GM21723 (cell line): ENCODE measurements around the gene PRR23C.
"Not testable (repeated sequence)": the region's sequence is repeated elsewhere in the genome, so short reads cannot be mapped to it uniquely, and the experiment has no call there.

ENCODE experiments used
- ATAC-seq: cut with Tn5 transposase; IDR thresholded peaks from one replicate; pipeline ENCODE4 v1.9.1; 2021; ENCODE audit warnings: mild to moderate bottlenecking, moderate library complexity; ENCODE audit not compliant: unreplicated experiment

PRR23C gene

DNA sequence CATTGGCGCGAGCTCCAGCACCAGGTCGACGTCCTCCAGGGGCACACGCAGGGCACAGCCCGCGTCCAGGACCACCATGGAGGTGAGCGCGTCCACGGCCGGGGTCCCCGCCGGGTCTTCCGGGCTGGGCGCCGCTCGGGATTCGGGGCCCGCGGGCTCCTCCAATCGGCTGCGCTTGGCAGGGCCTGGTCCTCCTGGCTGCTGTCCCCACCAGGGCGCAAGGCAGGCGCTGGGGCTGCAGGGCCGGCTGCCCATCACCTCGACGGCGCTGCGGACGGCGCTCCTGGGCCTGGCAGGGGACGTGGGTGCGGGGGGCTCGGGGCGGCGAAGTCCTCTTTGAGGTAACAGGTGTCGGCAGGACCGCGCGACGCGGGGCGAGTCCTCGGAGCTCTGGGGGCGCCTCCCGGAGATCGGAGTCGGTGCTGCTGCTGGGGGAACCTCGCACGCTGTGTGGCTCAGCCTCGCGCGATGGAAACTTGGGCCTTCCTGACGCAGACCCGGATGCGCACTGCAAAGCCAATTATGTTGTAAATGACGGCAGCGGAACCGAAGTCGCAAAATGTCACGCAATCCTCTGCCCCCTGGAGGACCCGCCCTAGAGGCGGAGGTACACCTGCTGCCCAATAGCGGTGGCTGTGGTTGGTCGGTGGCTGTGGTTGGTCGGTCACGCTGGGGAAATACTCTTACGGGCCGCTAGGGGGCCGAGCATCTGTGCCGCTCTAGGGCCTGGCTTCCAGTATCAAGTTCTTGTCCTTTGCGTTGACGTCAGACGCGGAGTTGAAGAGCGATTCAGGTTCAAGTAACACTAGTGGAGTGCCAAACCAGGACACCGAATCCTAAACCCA lies at the start of gene PRR23C:
PRR23C (minus strand) TSS at position 527 of the 845 bp plus-strand sequence; CDS start at position 255, 272 bp downstream.
- no peak for ATAC-seq

DNA sequence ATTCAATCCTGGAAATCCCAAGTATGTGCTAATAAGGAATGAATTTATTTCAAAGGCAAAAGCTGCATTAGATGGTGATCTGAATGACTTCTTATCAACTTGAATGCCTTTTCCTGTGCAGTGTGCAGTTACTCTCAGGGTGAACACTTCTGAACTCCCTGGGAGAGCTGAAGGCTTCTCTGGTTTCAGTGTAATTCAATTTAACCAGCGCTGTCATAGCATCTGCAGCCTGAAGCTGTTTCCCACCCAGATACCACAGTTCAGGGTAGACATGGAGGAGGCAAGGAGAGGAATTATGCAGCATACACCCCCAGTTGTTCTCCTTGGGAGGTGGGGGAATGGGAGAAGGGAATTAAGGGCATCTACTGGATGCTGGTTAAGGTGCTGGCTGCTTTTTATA lies 49.1 kb upstream of the PRR23C start:
- ATAC-seq = no peak

DNA sequence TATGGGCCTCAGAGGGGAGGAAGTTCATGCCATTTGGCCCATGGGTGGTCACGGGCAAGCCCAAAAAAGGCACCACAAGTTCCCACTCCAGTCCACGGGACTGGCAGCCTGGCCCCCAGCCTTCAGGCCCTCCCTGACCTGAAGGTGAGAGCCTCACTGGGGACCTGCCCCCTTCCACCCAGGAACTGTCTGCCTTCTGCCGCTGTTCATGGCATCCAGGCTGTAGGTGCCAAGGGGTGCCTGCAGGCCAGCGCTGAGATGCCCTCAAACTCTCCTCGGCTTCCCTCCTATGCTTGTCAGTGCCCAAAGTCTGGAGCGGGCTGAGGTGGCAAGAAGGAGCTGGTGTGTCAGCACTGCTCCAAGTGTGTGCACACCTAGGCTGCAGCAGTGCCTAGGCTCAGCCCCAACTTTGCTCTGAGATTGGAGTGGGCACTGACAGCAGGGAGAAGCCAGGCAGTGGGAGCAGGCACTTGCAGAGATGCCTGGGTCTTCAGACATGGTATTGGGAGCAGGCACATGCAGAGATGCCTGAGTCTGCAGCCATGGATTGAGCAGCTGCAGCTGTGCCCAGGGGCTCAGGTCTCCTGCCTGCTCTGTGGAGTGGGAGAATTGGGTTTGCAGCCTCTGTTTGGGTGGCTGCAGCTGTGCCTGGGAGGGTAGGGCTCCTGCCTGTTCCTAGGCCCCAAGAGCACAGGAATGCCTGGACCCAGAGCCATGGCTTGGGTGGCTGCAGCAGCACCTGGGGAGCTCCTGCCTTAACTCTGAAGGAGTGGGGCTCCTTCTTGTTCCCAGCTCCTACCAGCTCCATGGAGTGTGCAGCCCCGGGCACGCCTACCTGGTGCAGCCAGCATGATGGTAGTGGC lies 44.0 kb upstream of the PRR23C start:
- no peak for ATAC-seq

DNA sequence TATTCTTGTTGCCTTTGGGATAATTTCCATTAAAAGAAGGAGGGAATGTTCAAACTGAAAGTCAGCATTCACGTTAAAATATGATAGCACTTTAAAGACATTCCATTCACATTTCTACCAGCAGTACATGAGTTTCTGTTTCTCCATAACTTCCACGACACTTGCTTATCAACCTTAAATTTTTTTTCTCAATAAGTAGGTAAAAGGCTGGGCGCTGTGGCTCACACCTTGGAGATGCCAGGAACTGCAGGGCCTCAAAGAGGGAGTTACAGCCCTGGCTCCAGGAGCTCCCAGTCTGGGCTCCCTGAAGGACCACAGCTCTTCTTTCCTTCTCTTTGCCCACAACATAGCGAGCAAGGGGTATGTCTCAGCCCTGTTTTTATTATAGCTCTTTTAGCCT lies 42.9 kb upstream of the PRR23C start:
- no peak for ATAC-seq

DNA sequence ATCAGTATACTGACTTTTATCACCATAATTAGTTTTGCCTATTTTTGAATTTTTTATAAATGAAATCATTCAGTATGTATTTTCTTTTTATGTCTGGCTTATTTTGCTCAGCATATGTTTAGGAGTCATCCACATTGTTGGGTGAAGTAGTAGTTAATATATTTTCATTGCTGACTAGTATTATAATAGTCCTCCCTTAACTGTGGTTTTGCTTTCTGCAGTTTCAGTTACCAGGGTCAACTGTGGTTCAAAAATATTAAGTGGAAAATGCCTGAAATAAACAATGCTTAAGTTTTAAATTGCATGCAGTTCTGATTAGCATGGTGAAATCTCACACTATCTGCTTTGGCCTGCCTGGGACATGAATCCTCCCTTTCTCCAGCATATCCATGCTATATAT lies 39.5 kb upstream of the PRR23C start:
- ATAC-seq = no peak

DNA sequence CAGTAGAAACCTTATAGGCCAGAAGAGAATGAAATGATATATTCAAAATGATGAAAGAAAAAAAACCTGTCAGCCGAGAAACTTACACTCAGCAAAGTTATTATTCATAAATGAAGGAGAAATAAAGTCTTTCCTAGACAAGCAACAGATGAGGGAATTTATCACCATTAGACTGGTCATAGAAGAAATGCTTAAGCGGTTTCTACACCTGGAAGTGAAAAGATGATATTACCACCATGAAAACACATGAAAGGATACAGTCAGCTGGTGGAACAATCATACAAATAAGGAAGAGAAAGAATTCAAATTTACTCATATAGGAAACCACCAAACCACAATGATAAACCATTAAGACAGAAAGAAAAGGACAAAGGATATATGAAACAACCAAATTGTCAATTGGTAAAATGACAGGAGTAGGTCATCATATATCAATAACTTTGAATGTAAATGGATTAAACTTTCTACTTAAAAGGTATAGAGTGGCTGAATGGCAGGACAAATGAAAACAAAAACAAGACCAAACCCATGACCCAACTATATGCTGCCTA lies 29.9 kb upstream of the PRR23C start:
- no peak for ATAC-seq

DNA sequence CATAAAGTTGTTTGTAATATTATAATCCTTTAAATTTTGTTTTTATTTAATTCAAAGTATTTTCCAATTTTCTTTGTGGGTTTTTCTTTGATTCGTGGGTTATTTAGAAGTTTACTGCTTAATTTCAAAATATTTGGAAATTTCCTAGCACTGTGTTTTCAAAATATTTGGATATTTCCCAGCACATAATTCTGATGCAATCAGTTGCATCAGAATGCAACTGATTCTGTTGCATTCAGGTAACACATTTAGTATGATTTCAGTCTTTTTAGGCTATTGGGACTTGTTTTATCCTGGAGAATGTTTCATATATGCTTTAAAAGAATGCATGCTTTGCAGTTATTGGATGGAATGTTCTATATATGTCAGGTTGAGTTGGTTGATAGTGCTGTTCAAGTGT lies 18.2 kb upstream of the PRR23C start:
- no peak for ATAC-seq

DNA sequence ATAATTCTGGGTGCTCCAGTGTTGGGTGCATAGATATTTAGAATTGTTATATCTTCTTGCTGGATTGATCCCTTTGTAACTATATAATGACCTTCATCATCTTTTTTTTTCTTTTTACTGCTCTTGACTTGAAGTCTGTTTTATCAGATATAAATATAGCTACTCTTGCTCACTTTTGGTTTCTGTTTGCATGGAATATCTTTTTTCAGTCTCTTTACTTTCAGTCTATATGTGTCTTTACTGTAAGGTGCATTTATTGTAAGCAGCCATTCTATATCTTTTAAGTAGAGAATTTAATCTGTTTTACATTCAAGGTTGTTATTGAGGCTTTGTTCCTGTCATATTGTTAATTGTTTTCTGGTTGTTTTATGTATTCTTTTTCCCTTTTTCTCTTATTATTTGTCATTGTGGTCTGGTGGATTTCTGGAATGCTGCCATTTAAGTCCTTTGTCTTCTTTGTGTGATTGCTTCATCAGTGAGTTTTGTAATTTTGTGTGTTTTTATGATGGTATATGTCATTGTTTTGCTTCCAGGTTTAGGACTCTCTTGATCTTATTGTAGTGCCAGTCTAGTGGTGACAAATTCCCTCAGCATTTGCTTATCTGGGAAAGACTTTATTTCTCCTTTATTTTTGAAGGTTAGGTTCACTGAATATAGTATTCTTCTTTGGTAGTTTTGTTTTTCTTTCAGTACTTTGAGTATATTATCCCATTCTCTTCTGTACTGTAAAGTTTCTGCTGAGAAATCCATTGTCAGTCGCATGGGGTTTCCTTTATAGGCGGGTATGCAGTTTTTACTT lies 8.3 kb upstream of the PRR23C start:
- ATAC-seq = no peak

DNA sequence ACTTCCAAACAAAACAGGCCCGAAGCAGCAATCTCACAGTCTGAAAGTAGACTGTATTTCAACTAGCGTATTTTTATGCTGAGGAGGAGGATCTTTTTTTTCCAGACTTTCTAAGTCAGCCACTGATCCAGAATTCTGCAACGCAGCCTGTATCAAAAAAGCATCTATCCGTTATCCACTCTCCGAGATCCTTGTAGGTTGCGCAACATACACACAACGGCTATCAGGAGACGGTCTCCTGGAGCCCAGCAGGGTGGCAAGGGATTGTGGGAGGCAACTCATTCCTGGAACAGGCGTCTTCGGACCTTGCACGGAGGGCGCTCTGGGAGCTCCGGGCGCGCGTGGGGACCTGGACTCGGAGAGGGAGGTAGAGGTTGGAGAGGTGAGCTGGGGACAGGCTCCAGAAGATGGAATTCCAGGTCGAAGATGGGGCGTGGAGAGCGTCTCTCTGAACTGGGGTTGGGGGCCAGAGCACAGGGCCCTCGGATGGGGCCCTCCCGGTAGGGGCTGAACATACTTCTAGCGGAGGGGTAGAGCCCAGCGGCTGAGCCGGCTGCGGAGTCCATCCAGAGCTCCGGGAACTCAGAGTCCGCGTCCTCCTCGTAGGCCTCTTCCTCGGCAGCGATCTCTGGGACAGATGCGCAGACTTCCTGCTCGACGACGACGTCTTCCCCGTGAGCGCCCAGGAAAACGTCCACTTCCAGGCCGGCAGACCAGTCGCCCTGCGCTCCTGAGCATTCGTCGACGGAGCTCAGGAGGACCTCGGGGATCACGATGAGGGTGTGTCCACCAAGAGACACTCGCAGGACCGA lies 932 bp downstream of the PRR23C start:
- no peak for ATAC-seq

DNA sequence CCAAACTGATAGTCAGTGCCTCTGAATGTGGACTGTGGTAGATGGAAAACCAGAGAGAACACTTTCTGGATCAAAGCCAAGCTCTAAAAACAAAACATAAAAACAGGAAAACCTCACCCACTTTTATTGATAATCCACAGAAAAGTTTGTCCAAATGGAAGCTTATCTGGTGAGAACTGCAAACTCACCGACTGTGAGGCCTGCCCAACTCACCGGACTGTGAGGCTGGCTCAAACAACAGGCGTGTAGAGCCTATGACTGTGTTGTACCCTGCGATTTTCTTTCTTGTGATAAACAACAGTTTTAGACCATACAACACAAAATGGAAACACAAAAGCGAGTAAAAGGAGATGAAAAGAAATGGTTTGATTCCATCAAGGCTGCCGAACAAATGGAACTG lies 7.2 kb downstream of the PRR23C start:
- no peak for ATAC-seq

DNA sequence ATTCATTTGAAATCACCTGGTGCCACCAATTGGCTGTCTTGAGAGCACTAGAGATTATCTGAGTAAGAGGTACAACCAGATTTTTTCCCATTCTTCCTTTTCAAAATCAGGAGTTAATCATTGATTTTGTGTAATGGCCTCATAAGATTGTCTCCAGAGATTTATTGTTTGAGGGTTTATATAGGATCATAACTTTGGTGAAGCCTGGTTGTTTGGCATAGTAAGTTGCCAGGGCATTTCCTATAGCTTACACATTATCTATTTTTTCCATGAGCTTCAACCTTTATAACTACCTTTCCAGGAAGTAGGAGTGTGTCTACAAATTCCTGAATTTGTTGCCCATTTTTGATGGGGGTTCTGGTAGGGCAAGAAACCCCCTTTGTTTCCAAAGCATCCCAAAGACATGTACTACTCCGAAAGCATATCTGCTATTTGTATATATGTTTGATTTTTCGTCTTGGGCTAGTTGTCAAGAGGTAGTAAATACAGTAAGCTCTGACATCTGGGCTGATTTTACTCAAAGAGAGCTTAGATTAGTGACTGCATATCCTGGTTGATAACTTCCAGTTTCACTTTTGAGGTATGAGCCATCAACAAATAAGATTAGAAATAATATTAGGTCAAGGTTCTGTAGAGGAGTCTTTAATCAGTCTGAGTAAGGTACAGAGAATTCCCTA lies 12.2 kb downstream of the PRR23C start:
- ATAC-seq = no peak

DNA sequence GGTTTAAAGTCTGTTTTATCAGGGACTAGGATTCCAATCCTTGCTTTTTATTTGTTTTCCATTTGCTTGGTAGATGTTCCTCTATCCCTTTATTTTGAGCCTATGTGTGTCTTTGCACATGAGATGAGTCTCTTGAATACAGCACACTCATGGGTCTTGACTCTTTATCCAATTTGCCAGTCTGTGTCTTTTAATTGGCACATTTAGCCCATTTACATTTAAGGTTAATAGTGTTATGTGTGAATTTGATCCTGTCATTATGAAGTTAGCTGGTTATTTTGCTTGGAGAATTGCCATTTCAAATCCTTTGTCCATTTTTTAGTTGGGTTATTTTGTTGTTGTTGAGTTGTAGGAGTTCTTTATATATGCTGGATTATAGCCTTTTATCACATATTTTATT lies 14.1 kb downstream of the PRR23C start:
- ATAC-seq = not testable (repeated sequence)

DNA sequence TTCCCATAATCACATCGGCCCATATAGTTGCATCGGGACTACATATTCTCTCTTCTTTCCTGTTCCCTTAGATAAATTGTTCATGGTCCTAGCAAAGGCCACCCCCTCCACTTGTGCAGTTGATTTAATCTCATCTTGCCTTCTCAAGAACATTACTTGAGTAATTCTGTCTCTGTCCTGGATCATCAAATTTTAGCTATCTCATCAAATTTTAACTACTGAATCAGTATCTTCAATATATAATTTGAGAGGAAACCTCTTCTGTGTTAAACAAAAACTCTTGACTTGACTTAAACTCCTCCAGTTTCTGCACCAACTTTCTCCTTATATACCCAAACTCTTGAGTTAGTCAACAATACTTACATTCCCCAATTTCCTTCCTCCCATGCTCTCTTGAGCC lies 19.7 kb downstream of the PRR23C start:
- ATAC-seq = no peak

DNA sequence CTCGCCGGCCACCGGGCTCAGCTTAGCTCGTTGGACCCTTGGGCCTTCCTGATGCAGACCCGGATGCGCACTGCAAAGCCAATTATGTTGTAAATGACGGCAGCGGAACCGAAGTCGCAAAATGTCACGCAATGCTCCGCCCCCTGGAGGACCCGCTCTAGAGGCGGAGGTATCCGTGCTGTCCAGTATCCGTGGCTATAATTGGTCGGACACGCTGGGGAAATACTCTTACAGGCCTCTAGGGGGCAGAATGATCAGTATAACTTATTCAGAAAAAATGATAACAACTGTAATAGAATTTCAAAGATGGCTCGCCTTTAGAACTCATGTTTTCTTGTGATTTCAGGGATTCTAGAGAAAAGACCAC lies 23.8 kb downstream of the PRR23C start, which contains the start of gene PRR23B:
PRR23B (minus strand) TSS at position 59 of the 367 bp plus-strand sequence. CDS start 265 bp downstream, outside the sequence.
- ATAC-seq = no peak

DNA sequence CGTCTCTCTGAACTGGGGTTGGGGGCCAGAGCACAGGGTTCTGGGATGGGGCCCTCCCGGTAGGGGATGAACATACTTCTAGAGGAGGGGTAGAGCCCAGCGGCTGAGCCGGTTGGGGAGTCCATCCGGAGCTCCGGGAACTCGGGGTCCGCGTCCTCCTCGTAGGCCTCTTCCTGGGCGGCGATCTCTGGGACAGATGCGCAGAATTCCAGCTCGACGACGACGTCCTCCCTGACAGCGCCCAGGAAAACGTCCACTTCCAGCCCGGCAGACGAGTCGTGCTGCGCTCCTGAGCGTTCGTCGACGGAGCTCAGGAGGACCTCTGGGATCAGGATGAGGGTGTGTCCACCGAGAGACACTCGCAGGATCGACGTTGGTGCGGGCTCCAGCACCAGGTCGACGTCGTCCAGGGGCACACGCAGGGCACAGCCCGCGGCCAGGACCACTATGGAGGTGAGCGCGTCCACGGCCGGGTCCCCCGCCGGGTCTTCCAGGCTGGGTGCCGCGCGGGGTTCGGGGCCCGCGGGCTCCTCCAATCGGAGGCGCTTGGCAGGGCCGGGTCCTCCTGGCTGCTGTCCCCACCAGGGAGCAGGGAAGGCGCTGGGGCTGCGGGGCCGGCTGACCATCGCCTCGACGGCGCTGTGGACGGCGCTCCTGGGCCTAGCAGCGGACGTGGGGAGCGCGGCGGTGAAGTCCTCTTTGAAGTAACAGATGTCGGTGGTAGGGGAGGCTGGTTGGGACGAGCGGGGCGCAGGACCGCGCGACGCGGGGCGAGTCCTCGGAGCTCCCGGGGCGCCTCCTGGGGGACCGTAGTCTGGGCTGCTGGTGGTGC lies 24.4 kb downstream of the PRR23C start:
- ATAC-seq = no peak

DNA sequence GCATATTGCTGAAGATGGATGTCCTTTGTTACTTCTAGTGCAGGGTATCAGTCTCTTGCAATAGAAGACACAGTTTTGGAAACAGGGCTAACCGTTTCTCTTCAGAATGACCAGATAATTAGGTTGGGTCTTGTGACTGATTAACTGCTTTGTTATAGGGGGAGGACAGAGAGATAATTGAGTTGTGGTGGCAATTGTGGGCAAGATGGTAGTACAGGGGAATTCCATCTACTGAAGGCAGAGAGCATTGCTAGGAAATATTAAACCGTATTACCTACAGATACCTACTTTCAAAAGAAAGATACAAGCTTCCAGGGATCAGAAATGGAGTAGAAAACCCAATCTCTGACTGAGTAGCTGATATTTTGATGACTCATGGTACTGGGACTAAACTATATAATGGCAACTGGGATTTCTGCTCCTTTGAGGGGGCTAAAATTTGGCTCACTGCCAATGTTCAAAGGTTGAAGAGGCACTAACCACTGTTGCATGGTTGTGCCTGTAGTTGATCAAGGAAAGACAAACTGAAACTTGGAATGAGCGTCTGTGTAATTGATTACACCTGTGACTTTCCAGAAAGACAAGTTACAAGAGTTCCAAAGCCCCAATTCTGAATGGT lies 28.2 kb downstream of the PRR23C start:
- ATAC-seq = no peak

DNA sequence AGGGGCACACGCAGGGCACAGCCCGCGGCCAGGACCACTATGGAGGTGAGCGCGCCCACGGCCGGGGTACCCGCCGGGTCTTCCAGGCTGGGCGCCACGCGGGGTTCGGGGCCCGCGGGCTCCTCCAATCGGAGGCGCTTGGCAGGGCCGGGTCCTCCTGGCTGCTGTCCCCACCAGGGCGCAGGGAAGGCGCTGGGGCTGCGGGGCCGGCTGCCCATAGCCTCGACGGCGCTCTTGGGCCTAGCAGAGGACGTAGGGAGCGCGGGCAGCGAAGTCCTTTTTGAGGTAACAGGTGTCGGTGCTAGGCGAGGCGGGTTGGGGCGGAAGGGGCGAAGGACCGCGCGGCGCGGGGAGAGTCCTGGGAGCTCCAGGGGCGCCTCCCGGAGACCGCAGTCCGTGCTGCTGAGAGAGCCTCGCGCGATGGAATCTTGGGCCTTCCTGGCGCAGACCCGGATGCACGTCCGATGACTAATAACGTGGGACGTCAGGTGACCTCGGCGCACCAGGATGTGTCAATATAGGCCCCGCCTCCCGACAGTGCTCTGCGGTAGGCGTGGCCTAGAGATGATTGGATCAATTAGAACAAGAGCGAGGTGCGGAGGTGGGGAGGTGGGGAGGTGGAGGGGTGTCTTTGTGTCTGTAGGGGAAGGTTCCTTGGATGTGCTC lies 38.5 kb downstream of the PRR23C start, which contains the start of gene PRR23A:
PRR23A (minus strand) TSS at position 218 of the 666 bp plus-strand sequence; CDS start at position 218, 0 bp downstream.
- no peak for ATAC-seq
